ENCODE results near the gene ARID1A.

The ARID1A gene

DNA sequence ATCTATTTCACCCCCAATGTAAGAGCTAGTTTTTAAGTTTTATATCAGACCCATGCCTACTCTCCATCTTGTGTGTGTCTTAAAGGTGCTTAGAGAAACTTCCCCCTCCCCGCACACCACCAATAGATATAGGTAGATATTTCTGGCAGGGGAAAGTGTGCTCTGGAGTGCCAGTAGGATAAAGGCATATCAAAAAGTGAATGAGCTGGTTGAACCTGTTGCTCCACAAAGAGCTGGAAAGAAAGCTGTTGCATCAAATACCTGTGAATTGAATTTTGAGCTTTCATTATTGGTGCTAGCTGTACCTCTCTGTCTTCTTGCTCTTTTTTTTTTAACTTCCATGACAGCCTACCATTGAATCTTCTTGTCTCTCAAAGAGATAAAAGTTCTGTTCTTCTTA lies 32.8 kb downstream of the ARID1A start:
- DNase-seq: no peak

DNA sequence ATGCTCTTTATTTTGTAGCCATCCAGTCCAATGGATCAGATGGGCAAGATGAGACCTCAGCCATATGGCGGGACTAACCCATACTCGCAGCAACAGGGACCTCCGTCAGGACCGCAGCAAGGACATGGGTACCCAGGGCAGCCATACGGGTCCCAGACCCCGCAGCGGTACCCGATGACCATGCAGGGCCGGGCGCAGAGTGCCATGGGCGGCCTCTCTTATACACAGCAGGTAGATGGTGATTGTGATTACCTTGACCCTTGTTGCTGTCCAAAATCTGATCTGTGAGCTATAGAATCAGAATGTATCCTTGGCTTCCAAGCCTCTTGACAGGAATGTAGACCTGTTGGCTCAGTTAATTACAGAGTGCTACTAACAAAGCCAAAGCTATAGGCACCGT lies 33.8 kb downstream of the ARID1A start:
- DNase-seq: no peak

- no peak for DNase-seq
These were observed 34.9 kb downstream of the ARID1A start for GRCh38 chr1:26730695-26731094.

- DNase-seq: no peak
These were observed 35.6 kb downstream of the ARID1A start for GRCh38 chr1:26731233-26731902.

DNA sequence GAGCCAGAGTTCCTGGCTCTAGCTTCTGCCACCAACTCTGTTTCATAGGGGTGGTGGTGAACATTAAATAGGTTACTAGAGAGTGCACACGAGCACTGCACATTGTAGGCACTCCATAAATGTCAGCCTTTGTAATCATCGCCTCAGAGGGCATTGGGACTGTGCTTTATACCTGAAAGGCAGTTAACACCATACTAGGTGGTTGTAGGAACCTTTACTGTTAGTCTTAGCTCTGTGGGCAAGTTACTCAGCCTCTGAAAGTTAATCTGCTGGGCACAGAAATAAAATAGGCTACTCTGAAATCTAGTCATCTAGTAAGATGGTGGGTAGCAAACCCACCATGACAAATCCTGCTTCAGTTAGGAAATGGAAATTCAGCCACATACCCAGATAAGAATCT lies 37.6 kb downstream of the ARID1A start:
- DNase-seq: no peak

DNA sequence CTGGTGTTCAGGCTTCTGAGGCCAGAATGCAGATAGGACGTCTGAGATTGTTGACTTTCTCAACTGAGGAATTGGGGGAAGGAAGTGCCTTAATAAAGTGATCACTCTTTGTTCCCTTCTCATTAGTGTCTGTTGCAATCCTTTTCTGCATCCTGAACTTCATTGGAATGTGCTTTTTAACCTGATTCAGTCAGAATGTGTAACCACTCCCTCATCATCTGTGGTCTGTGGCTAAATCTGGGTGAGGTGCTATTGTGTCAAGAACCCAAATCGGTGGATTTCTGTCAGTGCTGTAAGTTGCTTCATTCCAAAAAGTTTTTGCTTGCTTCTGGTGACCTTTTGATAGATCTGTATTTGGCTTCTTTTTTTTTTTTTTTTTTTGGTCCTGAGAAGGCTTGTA lies 38.2 kb downstream of the ARID1A start:
- peak; percentile 39 for DNase-seq

DNA sequence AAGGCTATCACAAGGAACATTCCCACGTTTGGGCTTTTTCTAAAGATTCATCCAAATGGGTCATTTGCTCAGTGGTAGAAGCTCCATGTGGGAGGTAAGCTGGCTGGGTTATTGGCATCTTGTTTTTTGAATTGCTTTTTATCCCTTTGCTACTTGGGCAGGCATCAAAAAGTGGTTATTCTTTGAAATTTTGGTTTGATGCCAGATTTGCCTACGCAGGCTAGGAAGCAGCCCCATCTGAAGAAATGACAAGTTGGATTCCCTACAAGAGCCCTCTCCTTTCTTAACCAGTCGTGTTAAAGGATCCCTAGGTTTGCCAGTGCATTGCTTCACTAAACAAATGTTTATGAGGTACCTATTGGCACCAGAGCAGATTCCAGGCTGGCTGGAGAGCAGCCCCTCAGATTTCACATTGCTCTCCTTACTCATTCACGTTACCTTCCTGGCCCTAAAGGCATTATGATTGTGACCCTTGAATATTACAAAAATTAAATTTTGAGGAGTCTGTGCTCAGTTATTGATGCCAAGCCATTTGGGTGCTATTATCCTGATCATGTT lies 38.8 kb downstream of the ARID1A start:
- no peak for DNase-seq

GRCh38 chr1:26739329-26739914 lies 43.6 kb downstream of the ARID1A start:
- peak; percentile 38 for DNase-seq

DNA sequence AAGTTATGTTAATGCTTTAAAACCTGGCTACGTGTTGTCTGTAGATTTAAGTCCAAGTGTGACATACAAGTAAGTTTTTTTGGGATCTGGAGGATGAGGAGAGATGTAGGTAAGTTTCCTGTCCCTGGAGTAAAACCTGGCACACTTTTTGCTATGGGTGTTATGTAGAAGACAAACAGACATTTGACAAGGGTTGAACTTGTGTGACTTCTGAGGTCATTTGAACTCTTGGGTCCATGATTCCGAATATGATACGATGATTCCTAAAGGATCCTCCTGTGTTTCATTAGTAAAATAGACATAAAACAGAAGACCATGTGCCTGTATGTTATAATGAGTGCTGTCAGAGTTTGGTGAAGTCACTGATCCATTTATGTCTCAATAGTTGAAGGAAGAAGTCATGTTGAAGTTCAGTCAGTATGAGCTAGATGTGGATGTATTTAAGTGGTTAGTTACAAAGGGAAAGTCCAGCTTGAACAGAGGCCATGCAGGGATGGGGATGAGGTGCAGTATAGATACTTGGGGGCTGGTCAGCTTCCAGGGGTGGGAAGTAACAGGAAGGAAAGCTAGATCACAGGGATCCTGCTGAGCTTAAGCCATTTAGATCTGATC lies 44.3 kb downstream of the ARID1A start:
- DNase-seq: no peak

DNA sequence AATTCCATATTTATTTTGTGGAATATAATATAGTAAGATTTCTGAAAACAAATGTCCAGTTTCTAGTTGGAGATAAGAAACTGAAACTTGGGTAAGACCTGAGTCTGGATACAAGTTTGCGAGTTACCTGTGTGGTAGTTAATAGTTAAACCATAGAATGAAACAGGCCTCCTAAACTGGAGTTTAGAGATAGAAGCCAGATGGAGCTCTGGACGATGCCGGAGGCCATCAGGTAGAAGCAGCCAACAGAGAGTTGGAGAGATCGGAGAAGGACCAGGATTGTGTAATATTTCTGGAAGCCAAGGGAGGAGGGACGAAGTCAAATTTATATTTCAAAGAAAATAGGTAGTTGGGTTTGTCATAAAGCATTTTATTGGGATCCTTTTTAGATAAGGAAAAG lies 45.1 kb downstream of the ARID1A start:
- no peak for DNase-seq

GRCh38 chr1:26743426-26744059 lies 47.7 kb downstream of the ARID1A start:
- DNase-seq: no peak

DNA sequence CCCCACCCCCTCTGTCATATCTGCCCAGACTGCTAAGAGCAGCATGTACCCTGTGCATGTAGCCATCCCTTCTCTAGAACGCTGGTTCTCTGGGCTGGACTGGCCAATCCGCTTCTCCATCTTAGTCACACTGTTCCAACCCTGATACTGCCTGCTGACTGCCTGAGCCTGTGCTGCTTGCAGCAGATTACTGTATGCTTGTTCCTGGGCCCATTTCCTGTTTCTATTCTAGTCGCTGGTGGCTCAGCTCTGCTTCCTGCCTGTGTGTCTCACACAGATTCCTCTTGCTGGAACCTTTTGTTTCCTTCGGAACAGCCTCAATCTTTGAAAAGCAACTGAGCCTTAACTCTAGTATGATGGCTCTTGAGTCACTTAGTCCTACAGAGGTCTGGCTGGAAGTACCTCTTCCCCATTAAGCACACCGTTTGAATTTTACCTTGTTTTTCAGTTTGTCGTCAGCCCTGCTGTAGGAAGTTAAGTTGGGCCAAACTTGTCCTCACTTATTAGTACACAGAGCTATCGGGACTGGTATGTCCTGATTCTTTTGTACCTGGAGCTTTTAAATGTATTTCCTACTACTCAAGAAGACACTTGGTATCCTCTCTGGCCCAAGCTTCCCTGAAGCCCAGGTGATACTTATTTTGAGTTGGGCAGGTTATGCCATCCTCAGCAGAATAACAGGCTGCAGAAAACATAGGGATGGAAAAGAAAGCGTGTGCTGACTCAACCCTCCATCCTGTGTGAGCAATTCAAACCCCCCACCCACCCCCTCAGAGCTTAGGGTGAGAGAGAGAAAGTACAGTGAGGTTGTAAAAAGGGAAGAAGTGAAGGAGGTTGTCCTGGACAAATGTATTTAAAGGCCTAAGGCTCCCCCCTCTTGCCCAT lies 48.5 kb downstream of the ARID1A start:
- peak; percentile 93 for DNase-seq

DNA sequence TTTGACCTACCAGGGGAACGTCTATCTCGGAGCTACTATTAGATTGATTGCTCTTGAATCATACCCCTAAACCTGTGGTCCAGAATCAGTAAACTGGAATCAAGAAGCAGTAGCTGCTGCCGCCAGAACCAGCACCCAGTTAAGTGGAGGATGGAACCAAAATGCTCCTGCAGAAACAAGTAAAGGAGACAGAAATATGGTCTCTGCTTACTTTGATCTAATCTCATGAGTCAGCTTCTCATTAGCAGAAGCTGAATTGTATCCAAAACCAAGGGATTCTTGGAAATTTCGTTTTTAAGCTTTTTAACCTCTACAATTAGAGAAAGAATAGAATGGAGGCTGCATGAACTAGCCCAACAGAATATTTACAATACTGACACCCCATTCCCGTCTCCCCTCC lies 49.4 kb downstream of the ARID1A start:
- no peak for DNase-seq

GRCh38 chr1:26747048-26747447 lies 51.2 kb downstream of the ARID1A start:
- no peak for DNase-seq

GRCh38 chr1:26748351-26748750 lies 52.5 kb downstream of the ARID1A start:
- no peak for DNase-seq

GRCh38 chr1:26749458-26749857 lies 53.6 kb downstream of the ARID1A start:
- no peak for DNase-seq

DNA sequence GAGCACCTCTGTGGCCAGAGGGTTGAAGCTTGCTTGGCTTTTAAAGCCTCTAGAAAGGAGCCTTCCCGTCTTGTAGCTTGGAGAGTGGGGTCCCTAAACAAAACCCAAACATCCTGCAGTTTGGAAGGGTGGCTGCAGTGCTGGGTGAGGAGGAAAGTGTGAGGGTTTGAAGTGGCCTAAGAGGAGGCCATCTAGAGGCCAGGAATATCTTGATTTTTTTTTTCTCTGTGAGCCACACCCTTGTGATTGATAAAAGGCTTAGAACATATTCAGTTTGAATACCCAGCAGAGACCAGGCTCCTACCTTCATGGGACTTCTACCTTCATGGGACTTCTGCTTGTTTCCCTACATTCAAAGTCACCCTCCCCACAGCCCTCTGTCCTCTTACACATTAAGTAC lies 54.6 kb downstream of the ARID1A start:
- no peak for DNase-seq

DNA sequence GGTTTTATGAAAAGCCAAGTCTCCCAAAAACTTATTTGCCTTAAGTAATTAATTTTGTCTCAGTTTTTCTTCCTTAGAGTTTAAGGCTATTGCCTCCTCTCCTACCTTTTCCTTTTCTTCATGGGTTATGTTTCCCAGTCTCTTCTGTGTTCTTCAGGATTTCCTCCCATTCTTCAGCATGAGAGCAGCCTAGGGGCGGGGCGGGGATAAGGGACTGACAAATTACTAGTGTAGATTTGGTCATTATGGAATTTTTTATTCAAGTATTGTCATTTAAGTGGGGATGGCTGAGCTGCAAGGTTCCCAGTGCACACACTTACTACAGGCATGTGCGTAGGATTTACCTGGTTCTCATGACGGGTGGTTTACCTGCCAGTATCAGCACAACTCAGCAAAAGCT lies 56.7 kb downstream of the ARID1A start:
- DNase-seq: no peak

DNA sequence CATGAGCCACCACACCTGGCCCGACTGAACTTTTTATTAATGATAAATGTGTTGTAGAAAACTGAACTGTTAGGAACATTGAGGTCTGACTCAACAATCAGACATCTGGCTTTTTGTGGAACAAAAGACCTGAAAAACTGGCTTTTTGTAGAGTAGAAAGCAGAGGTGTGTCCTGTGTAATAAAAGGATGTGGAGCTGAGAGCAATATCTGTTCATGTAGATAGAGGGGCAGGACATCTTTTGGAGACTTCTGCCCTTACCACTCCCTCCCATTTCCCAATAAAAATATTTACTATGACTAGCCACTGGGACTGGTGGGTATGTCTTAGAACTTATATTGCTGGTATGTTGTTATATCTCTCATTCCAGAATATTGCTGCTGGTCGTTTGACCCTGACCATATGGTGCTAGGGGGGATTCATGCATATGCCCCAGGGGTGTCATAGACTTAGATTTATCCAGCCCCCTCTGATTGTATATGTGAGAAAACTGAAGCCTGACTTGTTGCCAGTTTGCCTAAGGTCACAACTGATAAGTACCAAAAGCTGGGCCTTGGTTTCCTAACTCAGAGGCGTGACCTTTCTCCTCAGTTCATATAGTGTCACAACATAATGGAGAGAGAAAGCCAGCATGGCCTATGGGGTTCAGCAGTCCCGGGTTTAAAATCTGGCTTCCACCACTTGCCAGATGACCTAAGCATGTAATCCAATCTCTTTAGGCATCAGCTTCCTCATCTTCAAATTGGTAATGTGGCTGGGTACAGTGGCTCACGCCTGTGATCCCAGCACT lies 58.5 kb downstream of the ARID1A start:
- DNase-seq: no peak

DNA sequence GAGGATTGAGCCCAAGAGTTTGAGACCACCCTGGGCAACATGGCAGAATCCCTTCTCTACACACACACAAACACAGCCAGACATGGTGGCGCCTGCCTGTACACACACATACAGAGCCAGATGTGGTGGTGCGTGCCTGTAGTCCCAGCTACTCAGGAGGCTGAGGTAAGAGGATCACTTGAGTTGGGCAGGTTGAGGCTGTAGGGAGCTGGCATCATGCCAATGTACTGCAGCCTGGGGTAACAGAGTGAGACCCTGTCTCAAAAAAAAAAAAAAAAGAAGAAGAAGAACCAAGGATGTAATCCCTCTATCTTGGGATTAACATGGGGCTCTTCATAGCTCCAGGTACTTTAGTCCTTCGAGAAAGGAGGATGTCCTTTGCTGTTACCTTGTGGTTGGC lies 62.5 kb downstream of the ARID1A start:
- DNase-seq: no peak

GRCh38 chr1:26759531-26759930 lies 63.7 kb downstream of the ARID1A start:
- DNase-seq: no peak

GRCh38 chr1:26761217-26761616 lies 65.4 kb downstream of the ARID1A start:
- no peak for DNase-seq

Measured in CD4-positive, alpha-beta T cell treated with Interleukin-10 for 1 hour (primary cell).